Activated T-cell treated with anti-CD3 and anti-CD28 coated beads, Interleukin-2, amount 50 U/mL, for 72 hours (primary cell): Measurements from ENCODE around the gene RASGEF1C. TPM values are rescaled to one million over a fixed set of nuclear protein-coding genes. Genes with fewer than 3 reads are reported as not detected.

ENCODE experiments used
- ATAC-seq, 2 donors: fragments of 150-1000 bp; cut with Tn5 transposase; replicated peaks in 1 of 2; 2 replicates each; pipeline ENCODE4 v1.10.0; 2021; ENCODE audit warnings: moderate library complexity in 2 of 2, mild to moderate bottlenecking in 1 of 2
- DNase-seq, 2 donors: peaks; one replicate each; pipeline ENCODE4 v3.0.0; 2021 to 2022; ENCODE audit warnings: mixed read lengths in 1 of 2
- H3K27ac Mint-ChIP-seq: one replicate; pipeline ENCODE4 v1.8.0; 2022; ENCODE audit warnings: mild to moderate bottlenecking, moderate library complexity, mixed read lengths
- H3K27me3 Mint-ChIP-seq: one replicate; pipeline ENCODE4 v1.8.0; 2022; ENCODE audit warnings: low read depth, mixed read lengths
- H3K36me3 Mint-ChIP-seq, 2 donors: one replicate each; pipeline ENCODE4 v1.8.0; 2022; ENCODE audit warnings: mixed read lengths in 2 of 2, mild to moderate bottlenecking in 1 of 2; ENCODE audit not compliant: insufficient read depth in 2 of 2
- H3K4me1 Mint-ChIP-seq: one replicate; pipeline ENCODE4 v1.8.0; 2022; ENCODE audit warnings: low read depth, mixed read lengths
- H3K4me3 Mint-ChIP-seq, 2 donors: one replicate each; pipeline ENCODE4 v1.8.0; 2022; ENCODE audit warnings: mild to moderate bottlenecking in 2 of 2, mixed read lengths in 2 of 2, moderate library complexity in 2 of 2
- H3K9me3 Mint-ChIP-seq, 2 donors: one replicate each; pipeline ENCODE4 v1.8.0; 2022; ENCODE audit warnings: mixed read lengths in 2 of 2
- total RNA-seq, 2 donors: library from RNA; stranded (reverse); gene quantifications; one replicate each; pipeline ENCODE4 v1.2.3, GENCODE V29; 2022

Gene RASGEF1C
- not detected for total RNA-seq

- H3K4me1 Mint-ChIP-seq, result peaks cover 11% of the 10 kb centered on the region
- peaks cover 59% of the 10 kb centered on the region for H3K27me3 Mint-ChIP-seq
- DNase-seq (peak; percentile 76 to 84), ATAC-seq (peak; percentile 96 to 97)
- H3K36me3 Mint-ChIP-seq, result peaks cover 0 to 2% of the 10 kb centered on the region in 2 donors
- peaks cover 4 to 5% of the 10 kb centered on the region in 2 donors for H3K9me3 Mint-ChIP-seq
- H3K4me3 Mint-ChIP-seq, result peak within 1 kb of the TSS; percentile 14 to 75
- H3K27ac Mint-ChIP-seq, result no peak within 1 kb of the TSS
These were observed at the start of gene RASGEF1C for GRCh38 chr5:180209137-180209581. RASGEF1C (minus strand) TSS chr5:180209211; CDS start chr5:180138052, 71,159 bp downstream.

GRCh38 chr5:180253036-180253824 lies 44.2 kb upstream of the RASGEF1C start:
- Mint-ChIP-seq H3K4me3 (no peak overlapping the region), H3K9me3 (peaks cover 26 to 36% of the 10 kb centered on the region in 2 donors), H3K27me3 (no peaks in the 10 kb centered on the region), H3K4me1 (no peaks in the 10 kb centered on the region), H3K27ac (no peak overlapping the region), H3K36me3 (peaks cover 50 to 79% of the 10 kb centered on the region in 2 donors)
- ATAC-seq, result no peak
- no peak for DNase-seq

GRCh38 chr5:180251887-180252286 lies 42.9 kb upstream of the RASGEF1C start:
- H3K27me3 Mint-ChIP-seq, result no peaks in the 10 kb centered on the region
- no peak overlapping the region for H3K27ac Mint-ChIP-seq
- peaks cover 21 to 29% of the 10 kb centered on the region in 2 donors for H3K9me3 Mint-ChIP-seq
- DNase-seq (no peak), ATAC-seq (no peak)
- H3K36me3 Mint-ChIP-seq, result peaks cover 46 to 78% of the 10 kb centered on the region in 2 donors
- H3K4me3 Mint-ChIP-seq, result no peak overlapping the region
- no peaks in the 10 kb centered on the region for H3K4me1 Mint-ChIP-seq

- ATAC-seq, result no peak
- Mint-ChIP-seq H3K4me1 (no peaks in the 10 kb centered on the region), H3K36me3 (peaks cover 45 to 79% of the 10 kb centered on the region in 2 donors), H3K4me3 (no peak overlapping the region), H3K9me3 (peaks cover 21 to 29% of the 10 kb centered on the region in 2 donors), H3K27me3 (no peaks in the 10 kb centered on the region), H3K27ac (no peak overlapping the region)
- no peak for DNase-seq
These were observed 42.1 kb upstream of the RASGEF1C start for GRCh38 chr5:180251141-180251540.

GRCh38 chr5:180250329-180250728 lies 41.3 kb upstream of the RASGEF1C start:
- no peaks in the 10 kb centered on the region for H3K27me3 Mint-ChIP-seq
- peaks cover 17 to 25% of the 10 kb centered on the region in 2 donors for H3K9me3 Mint-ChIP-seq
- H3K4me1 Mint-ChIP-seq, result no peaks in the 10 kb centered on the region
- ATAC-seq (no peak), DNase-seq (no peak)
- H3K4me3 Mint-ChIP-seq, result no peak overlapping the region
- no peak overlapping the region for H3K27ac Mint-ChIP-seq
- peaks cover 42 to 80% of the 10 kb centered on the region in 2 donors for H3K36me3 Mint-ChIP-seq

- Mint-ChIP-seq H3K36me3 (peaks cover 23 to 59% of the 10 kb centered on the region in 2 donors), H3K4me1 (no peaks in the 10 kb centered on the region), H3K9me3 (peaks cover 0 to 7% of the 10 kb centered on the region in 2 donors), H3K4me3 (no peak overlapping the region), H3K27me3 (no peaks in the 10 kb centered on the region), H3K27ac (no peak overlapping the region)
- ATAC-seq (no peak), DNase-seq (no peak)
These were observed 32.6 kb upstream of the RASGEF1C start for GRCh38 chr5:180241600-180241999.

- H3K9me3 Mint-ChIP-seq, result peaks cover 0 to 3% of the 10 kb centered on the region in 2 donors
- peaks cover 20 to 53% of the 10 kb centered on the region in 2 donors for H3K36me3 Mint-ChIP-seq
- no peaks in the 10 kb centered on the region for H3K27me3 Mint-ChIP-seq
- H3K4me1 Mint-ChIP-seq, result no peaks in the 10 kb centered on the region
- H3K4me3 Mint-ChIP-seq, result no peak overlapping the region
- no peak overlapping the region for H3K27ac Mint-ChIP-seq
- DNase-seq, result no peak
- no peak for ATAC-seq
These were observed 29.6 kb upstream of the RASGEF1C start for GRCh38 chr5:180238631-180239030.

- H3K9me3 Mint-ChIP-seq, result peaks cover 0 to 5% of the 10 kb centered on the region in 2 donors
- no peak overlapping the region for H3K27ac Mint-ChIP-seq
- no peak overlapping the region for H3K4me3 Mint-ChIP-seq
- DNase-seq, result no peak
- no peaks in the 10 kb centered on the region for H3K4me1 Mint-ChIP-seq
- no peaks in the 10 kb centered on the region for H3K27me3 Mint-ChIP-seq
- ATAC-seq, result no peak
- H3K36me3 Mint-ChIP-seq, result peaks cover 21 to 41% of the 10 kb centered on the region in 2 donors
These were observed 26.8 kb upstream of the RASGEF1C start for GRCh38 chr5:180235846-180236245.

- Mint-ChIP-seq H3K27me3 (no peaks in the 10 kb centered on the region), H3K36me3 (peaks cover 17 to 43% of the 10 kb centered on the region in 2 donors), H3K4me1 (no peaks in the 10 kb centered on the region), H3K4me3 (no peak overlapping the region), H3K9me3 (peaks cover 0 to 5% of the 10 kb centered on the region in 2 donors), H3K27ac (no peak overlapping the region)
- DNase-seq (no peak), ATAC-seq (no peak)
These were observed 26.1 kb upstream of the RASGEF1C start for GRCh38 chr5:180235077-180235476.

- peaks cover 0 to 9% of the 10 kb centered on the region in 2 donors for H3K9me3 Mint-ChIP-seq
- ATAC-seq, result no peak
- H3K36me3 Mint-ChIP-seq, result peaks cover 18 to 38% of the 10 kb centered on the region in 2 donors
- H3K4me1 Mint-ChIP-seq, result no peaks in the 10 kb centered on the region
- H3K27me3 Mint-ChIP-seq, result no peaks in the 10 kb centered on the region
- H3K4me3 Mint-ChIP-seq, result no peak overlapping the region
- DNase-seq, result no peak
- no peak overlapping the region for H3K27ac Mint-ChIP-seq
These were observed 25.3 kb upstream of the RASGEF1C start for GRCh38 chr5:180234271-180234670.

- H3K4me3 Mint-ChIP-seq, result no peak overlapping the region
- DNase-seq (no peak), ATAC-seq (no peak)
These were observed 24.7 kb upstream of the RASGEF1C start for GRCh38 chr5:180233729-180234128.

GRCh38 chr5:180230017-180230416 lies 21.0 kb upstream of the RASGEF1C start:
- Mint-ChIP-seq H3K27me3 (no peaks in the 10 kb centered on the region), H3K27ac (no peak overlapping the region), H3K4me1 (no peaks in the 10 kb centered on the region), H3K4me3 (no peak overlapping the region), H3K9me3 (peaks cover 10 to 26% of the 10 kb centered on the region in 2 donors), H3K36me3 (peaks cover 19 to 23% of the 10 kb centered on the region in 2 donors)
- ATAC-seq (no peak), DNase-seq (no peak)

More at GRCh38 chr5:180233729-180234128, 24.7 kb upstream of the RASGEF1C start:
- Mint-ChIP-seq H3K4me1 (no peaks in the 10 kb centered on the region), H3K9me3 (peaks cover 0 to 9% of the 10 kb centered on the region in 2 donors), H3K27me3 (no peaks in the 10 kb centered on the region), H3K27ac (no peak overlapping the region), H3K36me3 (peaks cover 18 to 36% of the 10 kb centered on the region in 2 donors)

GRCh38 chr5:180222056-180222455 lies 13.0 kb upstream of the RASGEF1C start:
- Mint-ChIP-seq H3K27me3 (no peaks in the 10 kb centered on the region), H3K27ac (no peak overlapping the region), H3K36me3 (peaks cover 15 to 22% of the 10 kb centered on the region in 2 donors), H3K9me3 (peaks cover 25 to 41% of the 10 kb centered on the region in 2 donors), H3K4me3 (no peak overlapping the region), H3K4me1 (no peaks in the 10 kb centered on the region)
- ATAC-seq, result no peak
- no peak for DNase-seq
